CD4-positive, alpha-beta memory T cell (primary cell): ENCODE results near the gene APBB1IP. TPM values are rescaled to one million over a fixed set of nuclear protein-coding genes. Genes with fewer than 3 reads are reported as not detected.
A peak's percentile ranks its signal among the peaks of the same experiment; 100 is the strongest.
"Not testable (repeated sequence)": the region's sequence is repeated elsewhere in the genome, so short reads cannot be mapped to it uniquely, and the experiment has no call there.

ENCODE experiments used
- CTCF ChIA-PET: fragments of 350-600 bp; sonication (Branson Sonifier 250); formaldehyde crosslinking; loops from one replicate; lab custom pipeline; 2021; ENCODE audit warnings: inconsistent platforms; ENCODE audit not compliant: partially characterized antibody; lab: Charles Lee
- POLR2A ChIA-PET: fragments of 350-600 bp; sonication (Branson Sonifier 250); formaldehyde crosslinking; loops from one replicate; lab custom pipeline; 2021; ENCODE audit not compliant: partially characterized antibody; lab: Charles Lee
- DNase-seq, 5 donors: peaks; one replicate each; pipeline versions ENCODE4 v3.0.0 to v3.0.0-alpha.2; 2020 to 2022; ENCODE audit warnings: mixed read lengths in 1 of 5
- H3K27ac ChIP-seq: one replicate; pipeline ENCODE4 v1.7.0; 2013; ENCODE audit warnings: low read depth, low read length
- H3K27me3 ChIP-seq: 2 replicates; pipeline ENCODE4 v1.7.0; 2013; ENCODE audit warnings: mild to moderate bottlenecking, low read length, moderate library complexity; ENCODE audit not compliant: insufficient read depth
- H3K36me3 ChIP-seq: 2 replicates; pipeline ENCODE4 v1.7.0; 2013; ENCODE audit warnings: mild to moderate bottlenecking, low read length, moderate library complexity; ENCODE audit not compliant: insufficient read depth
- H3K4me1 ChIP-seq: 2 replicates; pipeline ENCODE4 v1.7.0; 2013; ENCODE audit warnings: mild to moderate bottlenecking, low read length, moderate library complexity; ENCODE audit not compliant: insufficient read depth
- H3K4me3 ChIP-seq, 2 donors: one replicate each; pipeline ENCODE4 v1.7.0; 2013; ENCODE audit warnings: low read length in 2 of 2, mild to moderate bottlenecking in 1 of 2
- H3K9me3 ChIP-seq, 2 donors: one replicate each; pipeline ENCODE4 v1.7.0; 2013; ENCODE audit warnings: low read length in 2 of 2, control low read depth in 1 of 2; ENCODE audit not compliant: control insufficient read depth in 1 of 2
- H3K27ac Mint-ChIP-seq, 7 donors: one replicate each; pipeline ENCODE4 v1.8.0; 2020 to 2021; ENCODE audit warnings: mixed read lengths in 7 of 7, mild to moderate bottlenecking in 6 of 7, inconsistent platforms in 3 of 7, moderate library complexity in 3 of 7
- H3K27me3 Mint-ChIP-seq, 2 donors: one replicate each; pipeline ENCODE4 v1.8.0; 2020 to 2021; ENCODE audit warnings: mixed read lengths in 2 of 2
- H3K36me3 Mint-ChIP-seq, 2 donors: one replicate each; pipeline ENCODE4 v1.8.0; 2020 to 2021; ENCODE audit warnings: mixed read lengths in 2 of 2, inconsistent platforms in 1 of 2, mild to moderate bottlenecking in 1 of 2
- H3K4me1 Mint-ChIP-seq, 4 donors: one replicate each; pipeline ENCODE4 v1.8.0; 2020 to 2021; ENCODE audit warnings: mixed read lengths in 4 of 4, mild to moderate bottlenecking in 1 of 4
- H3K4me3 Mint-ChIP-seq, 8 donors: one replicate each; pipeline ENCODE4 v1.8.0; 2020 to 2021; ENCODE audit warnings: mixed read lengths in 8 of 8, mild to moderate bottlenecking in 7 of 8, moderate library complexity in 6 of 8, inconsistent platforms in 3 of 8
- H3K9me3 Mint-ChIP-seq, 8 donors: one replicate each; pipeline ENCODE4 v1.8.0; 2020 to 2021; ENCODE audit warnings: mixed read lengths in 8 of 8, mild to moderate bottlenecking in 5 of 8, inconsistent platforms in 3 of 8, moderate library complexity in 1 of 8
- intact Hi-C: fragments of 100-400 bp; cut with micrococcal nuclease; formaldehyde crosslinking; loops from one replicate; pipeline ENCODE4 v1.15.1; 2023
- polyA plus RNA-seq, 2 donors: library from polyadenylated mRNA; unstranded; fragments of 300-500 nt; fragmentation: Illumina TruSeq; gene quantifications; one replicate each; pipeline ENCODE4 v1.2.3, GENCODE V29; 2021
- total RNA-seq, 2 experiments: library from RNA; stranded (reverse); gene quantifications; one replicate each; pipeline ENCODE4 v1.2.3, GENCODE V29; 2021

APBB1IP gene
- total and polyA plus RNA-seq, 4 experiments from 2014 or later: 30.6 to 106 (median 95.7) TPM

DNA sequence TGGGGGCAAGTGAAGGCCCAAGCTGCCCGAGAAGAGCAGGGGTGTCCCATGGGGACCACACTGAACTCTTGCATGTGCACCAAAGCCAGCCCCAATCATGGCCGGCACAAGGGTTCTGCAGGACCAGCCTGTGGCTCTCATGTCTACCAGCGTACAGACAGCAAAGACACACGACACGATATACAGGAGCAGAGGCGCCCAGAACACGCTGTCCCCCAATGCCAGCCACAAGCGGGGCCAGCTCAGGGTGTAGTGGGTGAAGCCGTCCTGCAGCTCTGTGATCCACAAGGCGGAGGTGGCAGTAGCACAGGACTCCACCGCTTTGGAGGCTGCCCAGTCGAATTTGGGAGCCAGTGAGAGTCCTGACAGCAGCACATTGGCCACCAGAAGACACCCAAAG is 150.5 kb downstream of the APBB1IP start:
- no peaks in the 10 kb centered on the region for H3K27me3 Mint-ChIP-seq
- H3K4me3 Mint-ChIP-seq: no peak overlapping the region
- intact Hi-C loops: no loop called here
- Histone ChIP-seq H3K9me3 (no peaks in the 10 kb centered on the region), H3K4me3 (no peak overlapping the region), H3K27ac (no peak overlapping the region), H3K4me1 (no peaks in the 10 kb centered on the region), H3K36me3 (no peaks in the 10 kb centered on the region), H3K27me3 (no peaks in the 10 kb centered on the region)
- CTCF ChIA-PET: no interaction called here
- no peak for DNase-seq
- no peak overlapping the region for H3K27ac Mint-ChIP-seq
- H3K9me3 Mint-ChIP-seq: no peaks in the 10 kb centered on the region
- POLR2A ChIA-PET: no interaction called here
- peaks cover 39 to 56% of the 10 kb centered on the region in 2 donors for H3K36me3 Mint-ChIP-seq
- peaks cover 0 to 1% (median 0%) of the 10 kb centered on the region in 4 donors for H3K4me1 Mint-ChIP-seq

DNA sequence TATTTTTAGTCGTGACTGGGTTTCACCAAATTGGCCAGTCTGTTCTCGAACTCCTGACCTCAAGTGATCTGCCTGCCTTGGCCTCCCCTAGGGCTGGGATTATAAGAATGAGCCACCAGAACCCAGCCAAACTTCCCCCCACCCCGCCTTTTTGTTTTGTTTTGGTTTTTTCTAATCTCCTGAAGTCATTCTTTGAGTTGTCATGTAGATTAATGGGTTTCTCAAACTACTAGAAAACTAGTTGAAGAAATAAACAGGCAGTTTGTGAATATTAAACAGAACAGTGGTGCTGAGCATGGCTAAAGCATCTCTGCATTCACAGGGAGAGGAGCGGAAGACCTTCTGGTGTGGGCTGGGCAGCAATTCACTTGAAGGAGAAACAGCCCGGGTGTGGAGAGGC is 151.7 kb downstream of the APBB1IP start:
- H3K36me3 Mint-ChIP-seq: peaks cover 37 to 56% of the 10 kb centered on the region in 2 donors
- H3K4me3 ChIP-seq, H3K27me3 Mint-ChIP-seq, H3K36me3 ChIP-seq, H3K4me1 Mint-ChIP-seq, H3K27ac Mint-ChIP-seq, DNase-seq, intact Hi-C loops, H3K27me3 ChIP-seq, H3K9me3 Mint-ChIP-seq, H3K27ac ChIP-seq, H3K4me1 ChIP-seq, H3K9me3 ChIP-seq, POLR2A ChIA-PET, CTCF ChIA-PET, H3K4me3 Mint-ChIP-seq: not testable (repeated sequence)

DNA sequence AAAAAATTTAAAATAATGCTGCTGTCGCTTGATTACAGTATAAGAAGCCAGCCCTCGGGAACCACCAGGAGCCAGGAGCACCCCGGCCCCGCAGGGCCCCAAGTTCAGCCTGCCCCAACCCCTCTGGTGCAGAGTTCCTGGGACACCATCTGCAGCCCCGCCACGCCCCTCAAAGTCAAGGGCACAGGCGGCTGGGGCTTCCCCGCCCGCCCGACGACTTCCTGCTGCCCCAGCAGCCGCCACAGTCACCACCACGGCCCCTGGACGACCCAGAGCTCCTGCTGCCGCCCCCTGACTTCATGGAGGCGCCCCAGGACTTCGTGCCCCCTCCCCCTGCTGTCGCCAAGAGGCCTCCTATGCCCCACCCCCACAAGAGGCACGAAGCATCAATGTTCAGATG is 155.8 kb downstream of the APBB1IP start:
- intact Hi-C loops: no loop called here
- H3K27ac ChIP-seq: no peak overlapping the region
- H3K4me1 Mint-ChIP-seq: peaks cover 0 to 1% (median 0%) of the 10 kb centered on the region in 4 donors
- H3K36me3 Mint-ChIP-seq: peaks cover 29 to 39% of the 10 kb centered on the region in 2 donors
- no peaks in the 10 kb centered on the region for H3K27me3 Mint-ChIP-seq
- H3K4me3 Mint-ChIP-seq: no peak overlapping the region
- no peaks in the 10 kb centered on the region for H3K4me1 ChIP-seq
- no peaks in the 10 kb centered on the region for H3K36me3 ChIP-seq
- no peaks in the 10 kb centered on the region for H3K27me3 ChIP-seq
- H3K4me3 ChIP-seq: no peak overlapping the region
- H3K9me3 ChIP-seq: no peaks in the 10 kb centered on the region
- H3K27ac Mint-ChIP-seq: no peak overlapping the region
- DNase-seq: no peak
- POLR2A ChIA-PET: no interaction called here
- CTCF ChIA-PET: no interaction called here
- H3K9me3 Mint-ChIP-seq: no peaks in the 10 kb centered on the region

DNA sequence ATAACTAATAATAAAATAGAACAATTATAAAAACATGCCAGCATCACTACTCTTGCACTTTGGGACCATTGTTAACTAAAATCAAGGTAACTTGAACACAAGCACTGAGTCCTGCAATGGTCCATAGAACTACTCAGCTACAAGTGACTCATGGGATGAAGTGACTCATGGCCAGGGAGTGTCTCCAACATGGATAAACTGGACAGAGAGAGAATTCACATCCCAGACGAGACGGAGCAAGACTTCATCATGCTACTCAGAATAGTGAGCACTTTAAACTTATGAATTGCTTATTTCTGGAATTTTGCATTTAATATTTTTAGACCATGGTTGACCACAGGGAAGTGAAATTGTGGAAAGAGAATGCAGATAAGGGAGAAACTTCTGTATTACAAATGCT is 165.1 kb downstream of the APBB1IP start:
- H3K27me3 ChIP-seq, DNase-seq, H3K9me3 Mint-ChIP-seq, H3K9me3 ChIP-seq, H3K4me1 ChIP-seq, H3K36me3 Mint-ChIP-seq, H3K36me3 ChIP-seq, H3K4me1 Mint-ChIP-seq, POLR2A ChIA-PET, H3K27me3 Mint-ChIP-seq, H3K27ac Mint-ChIP-seq, H3K27ac ChIP-seq, H3K4me3 ChIP-seq, H3K4me3 Mint-ChIP-seq: not testable (repeated sequence)
- CTCF ChIA-PET: interaction anchor here (3.5 kb wide), 1 partner anchor 279 kb away, joined by 14 read pairs; no protein-coding TSS in a partner anchor
- intact Hi-C loops: loop anchor here (10.0 kb wide), 1 partner anchor 82 kb away; no protein-coding TSS in a partner anchor

DNA sequence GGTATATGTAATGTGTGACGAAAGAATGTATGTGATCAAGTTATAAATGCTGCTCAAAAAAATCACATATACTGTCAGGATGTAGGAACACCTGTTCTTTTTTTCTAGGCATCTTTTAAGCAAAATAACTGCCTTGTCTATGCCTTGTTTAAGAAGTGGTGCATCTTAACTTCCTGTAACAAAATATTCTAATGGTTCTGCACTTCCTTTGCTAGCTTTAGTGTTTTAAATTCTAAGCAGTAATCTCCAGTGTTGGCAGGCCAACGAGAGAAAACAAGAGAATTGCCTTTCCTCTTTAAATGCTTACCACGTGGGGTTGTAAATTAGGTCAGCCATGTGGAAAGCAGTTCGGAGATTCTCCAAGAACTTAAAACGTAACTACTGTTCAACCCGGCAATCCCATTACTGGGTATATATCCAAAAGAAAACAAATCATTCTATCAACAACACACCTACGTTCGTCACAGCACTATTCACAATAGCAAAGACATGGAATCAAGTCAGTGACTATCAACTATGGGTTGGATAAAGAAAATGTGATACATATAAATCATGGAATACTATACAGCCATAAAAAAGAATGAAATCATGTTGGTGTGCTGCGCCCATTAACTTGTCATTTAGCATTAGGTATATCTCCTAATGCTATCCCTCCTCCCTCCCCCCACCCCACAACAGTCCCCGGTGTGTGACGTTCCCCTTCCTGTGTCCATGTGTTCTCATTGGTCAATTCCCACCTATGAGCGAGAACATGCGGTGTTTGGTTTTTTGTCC is 166.4 kb downstream of the APBB1IP start:
- CTCF ChIA-PET: interaction anchor here (3.5 kb wide), 1 partner anchor 277 kb away, joined by 14 read pairs; no protein-coding TSS in a partner anchor
- not testable (repeated sequence) for H3K27ac Mint-ChIP-seq, H3K9me3 Mint-ChIP-seq

GRCh38 chr10:26606389-26606877 is 168.3 kb downstream of the APBB1IP start:
- H3K4me1 ChIP-seq, H3K4me1 Mint-ChIP-seq, H3K27me3 ChIP-seq, H3K9me3 ChIP-seq, H3K27me3 Mint-ChIP-seq, H3K27ac Mint-ChIP-seq, H3K36me3 Mint-ChIP-seq, H3K9me3 Mint-ChIP-seq, H3K36me3 ChIP-seq, H3K4me3 ChIP-seq, H3K4me3 Mint-ChIP-seq, H3K27ac ChIP-seq: not testable (repeated sequence)
- peak in 4 of 5 donors; percentile 11 to 25 (median 23) for DNase-seq
- CTCF ChIA-PET: interaction anchor here (0.7 to 1.7 kb wide), 3 partner anchors 11 to 275 kb away, joined by 3 to 5 read pairs (median 3); no protein-coding TSS in a partner anchor
- POLR2A ChIA-PET: interaction anchor here (1.0 kb wide), 1 partner anchor 8 kb away, joined by 5 read pairs; no protein-coding TSS in a partner anchor
- intact Hi-C loops: loop anchor here (2.0 to 10.0 kb wide), 2 partner anchors 78 to 276 kb away; no protein-coding TSS in a partner anchor

More for the DNA sequence above, 166.4 kb downstream of the APBB1IP start:
- DNase-seq: peak in 1 of 5 donors; percentile 2
- H3K36me3 ChIP-seq, H3K4me1 Mint-ChIP-seq, H3K27me3 ChIP-seq, H3K4me1 ChIP-seq, H3K27ac ChIP-seq, H3K4me3 ChIP-seq, H3K4me3 Mint-ChIP-seq, POLR2A ChIA-PET, H3K9me3 ChIP-seq, H3K27me3 Mint-ChIP-seq, H3K36me3 Mint-ChIP-seq: not testable (repeated sequence)
- intact Hi-C loops: loop anchor here (10.0 kb wide), 1 partner anchor 80 kb away; no protein-coding TSS in a partner anchor

GRCh38 chr10:26612151-26612915 is 174.2 kb downstream of the APBB1IP start:
- Mint-ChIP-seq H3K4me3 (no peak overlapping the region), H3K9me3 (no peaks in the 10 kb centered on the region), H3K36me3 (no peaks in the 10 kb centered on the region), H3K27ac (no peak overlapping the region), H3K4me1 (no peaks in the 10 kb centered on the region), H3K27me3 (peaks cover 9 to 12% of the 10 kb centered on the region in 2 donors)
- H3K36me3 ChIP-seq: no peaks in the 10 kb centered on the region
- ChIA-PET CTCF (interaction anchor here (1.2 to 2.7 kb wide), 3 partner anchors 11 to 270 kb away, joined by 3 to 8 read pairs (median 6); no protein-coding TSS in a partner anchor), POLR2A (no interaction called here)
- H3K4me3 ChIP-seq: no peak overlapping the region
- no peaks in the 10 kb centered on the region for H3K27me3 ChIP-seq
- no peaks in the 10 kb centered on the region for H3K4me1 ChIP-seq
- DNase-seq: no peak
- H3K9me3 ChIP-seq: no peaks in the 10 kb centered on the region
- H3K27ac ChIP-seq: no peak overlapping the region
- intact Hi-C loops: no loop called here
